Gastroesophageal sphincter (tissue), 4 donors: Measurements from ENCODE around the gene MMP10. TPM values are rescaled to one million over a fixed set of nuclear protein-coding genes. Genes with fewer than 3 reads are reported as not detected.

Experiments
- ATAC-seq: fragments of 150-250 bp; one replicate; pipeline ENCODE4 v1.9.1; 2016; ENCODE audit warnings: mild to moderate bottlenecking, moderate library complexity
- H3K27ac ChIP-seq, 4 donors: fragments of 200-600 bp; sonication (generic) in 3 of 4; 1 replicate in 3 of 4; 2 replicates in 1 of 4; pipeline ENCODE4 v1.5.1; 2016 to 2019
- H3K27me3 ChIP-seq: fragments of 200-600 bp; sonication (generic); one replicate; pipeline ENCODE4 v1.5.1; 2019
- H3K36me3 ChIP-seq, 2 donors: fragments of 200-600 bp; sonication (generic); one replicate each; pipeline ENCODE4 v1.5.1; 2019; ENCODE audit warnings: control low read depth in 1 of 2
- H3K4me1 ChIP-seq, 3 donors: fragments of 200-600 bp; sonication (generic); 1 replicate in 2 of 3; 2 replicates in 1 of 3; pipeline ENCODE4 v1.5.1; 2016 to 2019; ENCODE audit warnings: control low read depth in 2 of 3
- H3K4me3 ChIP-seq, 2 donors: fragments of 200-600 bp; sonication (generic); one replicate each; pipeline ENCODE4 v1.5.1; 2019; ENCODE audit warnings: mild to moderate bottlenecking in 1 of 2, moderate library complexity in 1 of 2
- H3K9me3 ChIP-seq, 3 donors: fragments of 200-600 bp; sonication (generic); one replicate each; pipeline ENCODE4 v1.5.1; 2017 to 2019; ENCODE audit warnings: control low read depth in 2 of 3
- CTCF ChIP-seq, 4 experiments: fragments of 200-600 bp in 2 of 4; fragments of 450-650 bp in 2 of 4; sonication (generic) in 1 of 4; IDR thresholded peaks; one replicate each; pipeline ENCODE4 v1.5.1; 2017 to 2019; ENCODE audit warnings: antibody characterized with exemption in 4 of 4, mild to moderate bottlenecking in 2 of 4, moderate library complexity in 2 of 4
- EP300 ChIP-seq: sonication (generic); formaldehyde crosslinking; IDR thresholded peaks from one replicate; pipeline ENCODE4 v1.6.1; 2017; ENCODE audit warnings: antibody characterized with exemption, mild to moderate bottlenecking
- POLR2A ChIP-seq, 2 donors: fragments of 450-650 bp; IDR thresholded peaks; one replicate each; pipeline ENCODE4 v1.6.1; 2017; ENCODE audit warnings: antibody characterized with exemption in 2 of 2, mild to moderate bottlenecking in 2 of 2, moderate library complexity in 1 of 2
- POLR2AphosphoS5 ChIP-seq: sonication (generic); formaldehyde crosslinking; IDR thresholded peaks from one replicate; pipeline ENCODE4 v1.6.1; 2017; ENCODE audit warnings: antibody characterized with exemption
- WGBS, 2 donors: methylation state at CpG; one replicate each; pipeline ENCODE4 v1.1.5; 2018; ENCODE audit warnings: low coverage in 1 of 2; 5-methylcytosine and 5-hydroxymethylcytosine counted together
- total RNA-seq, 4 donors: library from RNA; depleted of rRNA; stranded (reverse); fragments of >200 nt; gene quantifications; one replicate each; pipeline ENCODE4 v1.1.0, GENCODE V29; 2016

The MMP10 gene
- total RNA-seq, 4 donors from 2014 or later: 1.7 TPM; not detected in 3

GRCh38 chr11:102812188-102812587, 31.8 kb upstream of the MMP10 start:
- Histone ChIP-seq H3K27ac (no peak overlapping the region), H3K4me1 (no peaks in the 10 kb centered on the region), H3K36me3 (no peaks in the 10 kb centered on the region), H3K9me3 (no peaks in the 10 kb centered on the region), H3K4me3 (no peak overlapping the region), H3K27me3 (no peaks in the 10 kb centered on the region)
- TF ChIP-seq EP300 (no peak), CTCF (IDR thresholded peaks at IDR 0.05) (no peak)
- WGBS, 2 donors: 61 to 74% methylated on average over 3 of the region's 3 CpGs
- no peak for ATAC-seq

GRCh38 chr11:102810950-102811660, 30.7 kb upstream of the MMP10 start:
- no peak overlapping the region for H3K27ac ChIP-seq
- H3K4me1 ChIP-seq: no peaks in the 10 kb centered on the region
- no peak for ATAC-seq
- H3K9me3 ChIP-seq: no peaks in the 10 kb centered on the region
- 4 to 6% methylated on average over 3 of the region's 3 CpGs for WGBS, 2 donors
- TF ChIP-seq POLR2A (IDR thresholded peaks at IDR 0.05) (no peak), CTCF (IDR thresholded peaks at IDR 0.05) (peak in 2 of 4 experiments; percentile 9 to 26)
- H3K36me3 ChIP-seq: no peaks in the 10 kb centered on the region
- H3K27me3 ChIP-seq: no peaks in the 10 kb centered on the region
- no peak overlapping the region for H3K4me3 ChIP-seq

- whole genome bisulfite sequencing, 2 donors: 70 to 85% methylated on average over 2 of the region's 2 CpGs
These were observed 29.5 kb upstream of the MMP10 start for GRCh38 chr11:102809971-102810370.

GRCh38 chr11:102807921-102808320, 27.5 kb upstream of the MMP10 start:
- H3K27me3 ChIP-seq: no peaks in the 10 kb centered on the region
- no peak overlapping the region for H3K27ac ChIP-seq
- no peaks in the 10 kb centered on the region for H3K36me3 ChIP-seq
- TF ChIP-seq CTCF (IDR thresholded peaks at IDR 0.05): no peak
- TF ChIP-seq POLR2AphosphoS5: no peak
- no peak for TF ChIP-seq EP300
- no peak for TF ChIP-seq POLR2A (IDR thresholded peaks at IDR 0.05)
- 50 to 71% methylated on average over 2 to 8 of the region's 19 CpGs for WGBS, 2 donors
- ATAC-seq: no peak
- no peaks in the 10 kb centered on the region for H3K9me3 ChIP-seq
- no peaks in the 10 kb centered on the region for H3K4me1 ChIP-seq
- H3K4me3 ChIP-seq: no peak overlapping the region

More at GRCh38 chr11:102809971-102810370, 29.5 kb upstream of the MMP10 start:
- no peak for TF ChIP-seq POLR2A (IDR thresholded peaks at IDR 0.05)
- no peak for TF ChIP-seq POLR2AphosphoS5
- TF ChIP-seq CTCF (IDR thresholded peaks at IDR 0.05): no peak
- no peak for TF ChIP-seq EP300
- H3K4me3 ChIP-seq: no peak overlapping the region
- no peaks in the 10 kb centered on the region for H3K9me3 ChIP-seq
- H3K27ac ChIP-seq: no peak overlapping the region
- no peaks in the 10 kb centered on the region for H3K36me3 ChIP-seq
- no peaks in the 10 kb centered on the region for H3K4me1 ChIP-seq
- no peaks in the 10 kb centered on the region for H3K27me3 ChIP-seq
- ATAC-seq: no peak

GRCh38 chr11:102806296-102806695, 25.9 kb upstream of the MMP10 start:
- Histone ChIP-seq H3K36me3 (no peaks in the 10 kb centered on the region), H3K27me3 (no peaks in the 10 kb centered on the region), H3K27ac (no peak overlapping the region), H3K4me1 (no peaks in the 10 kb centered on the region), H3K4me3 (no peak overlapping the region), H3K9me3 (no peaks in the 10 kb centered on the region)
- no peak for ATAC-seq
- TF ChIP-seq POLR2A (IDR thresholded peaks at IDR 0.05) (no peak), POLR2AphosphoS5 (no peak), EP300 (no peak), CTCF (IDR thresholded peaks at IDR 0.05) (no peak)
- 63 to 69% methylated on average over 3 of the region's 3 CpGs for WGBS, 2 donors
